ENCODE results near the gene FAM167B. TPM values are rescaled to one million over a fixed set of nuclear protein-coding genes. Genes with fewer than 3 reads are reported as not detected.
"Not testable (repeated sequence)": the region's sequence is repeated elsewhere in the genome, so short reads cannot be mapped to it uniquely, and the experiment has no call there.

The FAM167B gene
- total and polyA plus RNA-seq, 4 donors = 0.47 to 9.2 (median 3.8) TPM

- TF ChIP-seq REST (IDR thresholded peaks at IDR 0.05) (no peak), FOXA2 (IDR thresholded peaks at IDR 0.05) (no peak)
Measured at GRCh38 chr1:32276032-32276782, 29.2 kb downstream of the FAM167B start (continued).

- H3K9me3 ChIP-seq (ENCODE audit: control insufficient read depth in 4 of 4, low read length in 3 of 4); DNase-seq (ENCODE audit: low spot score); H3K4me1 ChIP-seq (ENCODE audit: control insufficient read depth in 4 of 4, insufficient read depth in 4 of 4, low read length in 3 of 4); H3K4me3 ChIP-seq (ENCODE audit: low read depth in 1 of 3, low read length in 3 of 3); H3K27ac ChIP-seq (ENCODE audit: low read depth in 1 of 2, low read length in 2 of 2); H3K36me3 ChIP-seq (ENCODE audit: control insufficient read depth in 4 of 4, insufficient read depth in 3 of 4, low read depth in 1 of 4, low read length in 3 of 4); H3K9ac ChIP-seq (ENCODE audit: low read depth in 1 of 2, low read length in 2 of 2); H3K27me3 ChIP-seq (ENCODE audit: control insufficient read depth in 4 of 4, insufficient read depth in 4 of 4, low read length in 3 of 4): not testable (repeated sequence)
- WGBS = 93% methylated on average over 8 of the region's 8 CpGs
Measured at GRCh38 chr1:32284777-32285176, 37.8 kb downstream of the FAM167B start.

- WGBS = 95% methylated on average over 3 of the region's 3 CpGs
- no peaks in the 10 kb centered on the region for H3K9me3 ChIP-seq (ENCODE audit: control insufficient read depth in 4 of 4, low read length in 3 of 4)
Measured at GRCh38 chr1:32285658-32286057, 38.6 kb downstream of the FAM167B start.

More at GRCh38 chr1:32285658-32286057, 38.6 kb downstream of the FAM167B start:
- no peak overlapping the region for H3K9ac ChIP-seq (ENCODE audit: low read depth in 1 of 2, low read length in 2 of 2)
- H3K4me3 ChIP-seq (ENCODE audit: low read depth in 1 of 3, low read length in 3 of 3) = no peak overlapping the region
- TF ChIP-seq CTCF (IDR thresholded peaks at IDR 0.05; ENCODE audit: low read depth, low read length, missing input control) (no peak), HNF4A (conservative IDR thresholded peaks at IDR 0.05) (no peak), REST (IDR thresholded peaks at IDR 0.05) (no peak)
- DNase-seq (ENCODE audit: low spot score) = no peak
- no peak overlapping the region for H3K27ac ChIP-seq (ENCODE audit: low read depth in 1 of 2, low read length in 2 of 2)
- no peaks in the 10 kb centered on the region for H3K36me3 ChIP-seq (ENCODE audit: control insufficient read depth in 4 of 4, insufficient read depth in 3 of 4, low read depth in 1 of 4, low read length in 3 of 4)
- H3K4me1 ChIP-seq (ENCODE audit: control insufficient read depth in 4 of 4, insufficient read depth in 4 of 4, low read length in 3 of 4) = peaks cover 0 to 5% (median 3%) of the 10 kb centered on the region in 4 donors
- no peaks in the 10 kb centered on the region for H3K27me3 ChIP-seq (ENCODE audit: control insufficient read depth in 4 of 4, insufficient read depth in 4 of 4, low read length in 3 of 4)
